ENCODE data around the gene DNAH14. TPM values are rescaled to one million over a fixed set of nuclear protein-coding genes. Genes with fewer than 3 reads are reported as not detected.
"Not testable (repeated sequence)": the region's sequence is repeated elsewhere in the genome, so short reads cannot be mapped to it uniquely, and the experiment has no call there.

DNAH14 gene
- total RNA-seq, 4 donors from 2014 or later: 4.1 to 84.0 (median 11.4) TPM

GRCh38 chr1:225207791-225208190, 278.3 kb downstream of the DNAH14 start:
- in situ Hi-C loops (cut with MboI; ENCODE audit: low pct_ligation_motif_present in 1 of 4, low pct_unique_long_range_greater_than_20kb in 1 of 4, low sequenced_read_pairs in 3 of 4): no loop called here
- DNase-seq: no peak
- no peak overlapping the region for H3K4me3 ChIP-seq
- H3K27ac ChIP-seq: no peak overlapping the region
- 85% methylated on average over 2 of the region's 2 CpGs; no CpG with 5 or more reads in 1 of the 2 donors for WGBS, 2 donors (ENCODE audit: low coverage in 1 of 2)
- intact Hi-C loops (cut with DNase I; ENCODE audit: low total_unique reads): no loop called here
- no peak for TF ChIP-seq POLR2A (IDR thresholded peaks at IDR 0.05)
- no peak for TF ChIP-seq CTCF (IDR thresholded peaks at IDR 0.05)
- no peak for TF ChIP-seq EP300 (IDR thresholded peaks at IDR 0.05; ENCODE audit: low read depth)
- no peak for TF ChIP-seq POLR2AphosphoS5 (IDR thresholded peaks at IDR 0.05)
- peaks cover 0 to 4% of the 10 kb centered on the region in 2 donors for H3K9me3 ChIP-seq
- no peaks in the 10 kb centered on the region for H3K4me1 ChIP-seq
- H3K36me3 ChIP-seq: no peaks in the 10 kb centered on the region
- H3K27me3 ChIP-seq: no peaks in the 10 kb centered on the region

- no peaks in the 10 kb centered on the region for H3K27me3 ChIP-seq
- H3K36me3 ChIP-seq: no peaks in the 10 kb centered on the region
- intact Hi-C loops (cut with DNase I; ENCODE audit: low total_unique reads) (no loop called here), in situ Hi-C loops (cut with MboI; ENCODE audit: low pct_ligation_motif_present in 1 of 4, low pct_unique_long_range_greater_than_20kb in 1 of 4, low sequenced_read_pairs in 3 of 4) (no loop called here)
- no peak for DNase-seq
- H3K27ac ChIP-seq: no peak overlapping the region
- TF ChIP-seq CTCF (IDR thresholded peaks at IDR 0.05) (no peak), POLR2A (IDR thresholded peaks at IDR 0.05) (no peak), EP300 (IDR thresholded peaks at IDR 0.05; ENCODE audit: low read depth) (no peak), POLR2AphosphoS5 (IDR thresholded peaks at IDR 0.05) (no peak)
- H3K4me3 ChIP-seq: no peak overlapping the region
- peaks cover 0 to 4% of the 10 kb centered on the region in 2 donors for H3K9me3 ChIP-seq
- no peaks in the 10 kb centered on the region for H3K4me1 ChIP-seq
Measured at GRCh38 chr1:225209153-225209552, 279.7 kb downstream of the DNAH14 start.

- in situ Hi-C loops (cut with MboI; ENCODE audit: low pct_ligation_motif_present in 1 of 4, low pct_unique_long_range_greater_than_20kb in 1 of 4, low sequenced_read_pairs in 3 of 4); H3K27ac ChIP-seq: not testable (repeated sequence)
- 77% methylated on average over 3 of the region's 3 CpGs; no CpG with 5 or more reads in 1 of the 2 donors for WGBS, 2 donors (ENCODE audit: low coverage in 1 of 2)
Measured at GRCh38 chr1:225210180-225210579, 280.7 kb downstream of the DNAH14 start.

GRCh38 chr1:225211694-225212442, 282.4 kb downstream of the DNAH14 start:
- H3K9me3 ChIP-seq; in situ Hi-C loops (cut with MboI; ENCODE audit: low pct_ligation_motif_present in 1 of 4, low pct_unique_long_range_greater_than_20kb in 1 of 4, low sequenced_read_pairs in 3 of 4); H3K36me3 ChIP-seq; H3K4me3 ChIP-seq; intact Hi-C loops (cut with DNase I; ENCODE audit: low total_unique reads); H3K27ac ChIP-seq; DNase-seq; H3K4me1 ChIP-seq; H3K27me3 ChIP-seq: not testable (repeated sequence)
- 88% methylated on average over 5 of the region's 5 CpGs; no CpG with 5 or more reads in 1 of the 2 donors for WGBS, 2 donors (ENCODE audit: low coverage in 1 of 2)

More at GRCh38 chr1:225210180-225210579, 280.7 kb downstream of the DNAH14 start:
- intact Hi-C loops (cut with DNase I; ENCODE audit: low total_unique reads); DNase-seq; H3K4me3 ChIP-seq; H3K27me3 ChIP-seq; H3K4me1 ChIP-seq; H3K36me3 ChIP-seq; H3K9me3 ChIP-seq: not testable (repeated sequence)

GRCh38 chr1:225224287-225224686, 294.8 kb downstream of the DNAH14 start:
- H3K4me3 ChIP-seq: no peak overlapping the region
- in situ Hi-C loops (cut with MboI; ENCODE audit: low pct_ligation_motif_present in 1 of 4, low pct_unique_long_range_greater_than_20kb in 1 of 4, low sequenced_read_pairs in 3 of 4) (no loop called here), intact Hi-C loops (cut with DNase I; ENCODE audit: low total_unique reads) (no loop called here)
- H3K27me3 ChIP-seq: no peaks in the 10 kb centered on the region
- H3K4me1 ChIP-seq: no peaks in the 10 kb centered on the region
- 38 to 92% methylated on average over 1 of the region's 1 CpG for WGBS, 2 donors (ENCODE audit: low coverage in 1 of 2)
- H3K9me3 ChIP-seq: no peaks in the 10 kb centered on the region
- H3K36me3 ChIP-seq: no peaks in the 10 kb centered on the region
- DNase-seq: no peak
- H3K27ac ChIP-seq: no peak overlapping the region
- TF ChIP-seq POLR2A (IDR thresholded peaks at IDR 0.05) (no peak), POLR2AphosphoS5 (IDR thresholded peaks at IDR 0.05) (no peak), CTCF (IDR thresholded peaks at IDR 0.05) (no peak), EP300 (IDR thresholded peaks at IDR 0.05; ENCODE audit: low read depth) (no peak)
